ENCODE results near the gene ADK.

DNA sequence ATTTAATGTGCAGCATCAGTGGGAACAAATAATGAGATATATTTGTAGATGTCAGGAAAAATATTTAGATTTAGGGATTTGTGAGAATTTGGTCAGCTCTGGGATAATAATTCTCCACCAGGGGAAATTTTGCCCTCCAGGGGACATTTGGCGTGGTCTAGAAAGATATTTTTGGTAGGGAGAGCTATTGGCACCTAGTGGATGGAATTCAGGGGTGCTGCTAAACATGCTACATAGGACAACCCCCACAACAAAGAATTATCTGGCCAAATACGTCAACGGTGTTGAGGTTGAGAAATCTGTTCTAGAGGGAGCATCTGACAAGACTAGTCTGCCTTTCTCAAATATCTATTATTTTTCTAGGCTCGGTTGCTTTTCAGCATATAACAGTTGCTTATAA lies 2.1 kb downstream of the ADK start:
- TF ChIP-seq MAX (IDR thresholded peaks at IDR 0.05; ENCODE audit: insufficient read depth, insufficient read length) (no peak), POLR2A (IDR thresholded peaks at IDR 0.05; ENCODE audit: low read depth, low read length) (no peak), POLR2AphosphoS5 (IDR thresholded peaks at IDR 0.05; ENCODE audit: insufficient read depth, low read depth, low read length) (no peak), EZH2 (IDR thresholded peaks at IDR 0.05; ENCODE audit: borderline replicate concordance, low read depth, low read length, severe bottlenecking) (no peak), JUN (IDR thresholded peaks at IDR 0.05; ENCODE audit: borderline replicate concordance, insufficient read depth, insufficient read length, low read depth) (no peak)
- TF ChIP-seq, protein P1, sequence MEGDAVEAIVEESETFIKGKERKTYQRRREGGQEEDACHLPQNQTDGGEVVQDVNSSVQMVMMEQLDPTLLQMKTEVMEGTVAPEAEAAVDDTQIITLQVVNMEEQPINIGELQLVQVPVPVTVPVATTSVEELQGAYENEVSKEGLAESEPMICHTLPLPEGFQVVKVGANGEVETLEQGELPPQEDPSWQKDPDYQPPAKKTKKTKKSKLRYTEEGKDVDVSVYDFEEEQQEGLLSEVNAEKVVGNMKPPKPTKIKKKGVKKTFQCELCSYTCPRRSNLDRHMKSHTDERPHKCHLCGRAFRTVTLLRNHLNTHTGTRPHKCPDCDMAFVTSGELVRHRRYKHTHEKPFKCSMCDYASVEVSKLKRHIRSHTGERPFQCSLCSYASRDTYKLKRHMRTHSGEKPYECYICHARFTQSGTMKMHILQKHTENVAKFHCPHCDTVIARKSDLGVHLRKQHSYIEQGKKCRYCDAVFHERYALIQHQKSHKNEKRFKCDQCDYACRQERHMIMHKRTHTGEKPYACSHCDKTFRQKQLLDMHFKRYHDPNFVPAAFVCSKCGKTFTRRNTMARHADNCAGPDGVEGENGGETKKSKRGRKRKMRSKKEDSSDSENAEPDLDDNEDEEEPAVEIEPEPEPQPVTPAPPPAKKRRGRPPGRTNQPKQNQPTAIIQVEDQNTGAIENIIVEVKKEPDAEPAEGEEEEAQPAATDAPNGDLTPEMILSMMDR (IDR thresholded peaks at IDR 0.05; ENCODE audit: extremely low read depth in 1 of 2, insufficient read depth in 1 of 2, low read depth in 1 of 2, low read length in 2 of 2) = no peak

Measured in endothelial cell of umbilical vein (primary cell).